GM21825 (cell line): Measurements from ENCODE around the gene TRABD2A.

Experiments used
- ATAC-seq: cut with Tn5 transposase; IDR thresholded peaks from one replicate; pipeline ENCODE4 v1.9.1; 2021; ENCODE audit warnings: mild to moderate bottlenecking, moderate library complexity; ENCODE audit not compliant: unreplicated experiment

Gene TRABD2A

DNA sequence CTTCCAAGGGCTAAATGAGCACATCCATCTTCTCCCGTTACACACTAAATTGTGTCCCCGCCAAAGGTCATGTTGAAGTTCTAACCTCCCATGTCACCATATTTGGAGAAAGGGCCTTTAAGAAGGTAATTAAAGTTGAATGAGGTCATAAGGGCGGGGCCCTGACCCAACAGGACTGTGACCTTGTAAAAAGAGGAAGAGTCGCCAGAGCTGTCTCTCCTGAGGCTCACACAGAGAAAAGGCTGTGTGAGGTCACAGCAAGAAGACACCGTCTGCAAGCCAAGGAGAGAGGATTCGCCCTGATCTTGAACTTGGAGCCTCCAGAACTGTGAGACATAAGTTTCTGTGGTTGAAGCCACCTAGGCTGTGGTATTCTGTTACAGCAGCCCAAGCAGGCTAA lies 24.1 kb downstream of the TRABD2A start:
- no peak for ATAC-seq

DNA sequence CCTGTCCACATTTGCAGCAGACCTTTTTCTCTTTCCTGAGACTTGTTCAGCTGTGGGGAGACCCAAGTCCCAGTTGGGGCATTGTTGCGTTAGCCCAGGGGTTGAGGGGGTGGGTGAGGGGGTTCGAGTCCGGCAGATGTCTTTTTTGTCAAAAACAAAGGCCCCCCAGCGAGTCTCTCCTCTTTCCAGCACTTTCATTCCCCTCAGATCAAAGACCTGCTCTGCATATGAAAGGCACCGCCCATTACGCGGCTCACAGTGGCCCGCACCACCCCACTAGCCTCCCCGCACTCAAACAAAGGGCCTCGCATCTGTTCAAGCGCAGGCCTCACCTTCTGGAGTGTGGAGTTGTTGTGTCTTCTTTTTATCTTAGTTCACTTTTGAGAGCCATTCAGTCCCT lies 25.2 kb downstream of the TRABD2A start:
- ATAC-seq = no peak

DNA sequence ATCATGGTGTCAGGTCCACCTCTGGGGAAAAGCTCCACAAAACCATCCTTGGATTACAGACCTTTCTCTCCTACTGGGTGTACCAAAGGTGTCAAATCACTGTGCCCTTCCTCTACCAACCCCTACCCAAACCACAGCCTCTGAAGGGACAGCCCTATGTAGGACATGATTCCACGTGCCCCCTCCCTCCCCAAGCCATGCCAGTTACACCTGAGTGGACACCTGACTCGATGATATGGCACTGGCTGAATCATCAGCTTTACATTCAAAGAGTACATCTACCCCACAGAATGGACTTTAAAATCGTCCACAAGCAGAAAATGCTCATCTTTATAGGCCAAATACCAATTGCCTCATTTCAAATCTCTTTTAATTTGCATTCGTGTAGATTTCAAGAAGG lies 26.0 kb downstream of the TRABD2A start:
- no peak for ATAC-seq

DNA sequence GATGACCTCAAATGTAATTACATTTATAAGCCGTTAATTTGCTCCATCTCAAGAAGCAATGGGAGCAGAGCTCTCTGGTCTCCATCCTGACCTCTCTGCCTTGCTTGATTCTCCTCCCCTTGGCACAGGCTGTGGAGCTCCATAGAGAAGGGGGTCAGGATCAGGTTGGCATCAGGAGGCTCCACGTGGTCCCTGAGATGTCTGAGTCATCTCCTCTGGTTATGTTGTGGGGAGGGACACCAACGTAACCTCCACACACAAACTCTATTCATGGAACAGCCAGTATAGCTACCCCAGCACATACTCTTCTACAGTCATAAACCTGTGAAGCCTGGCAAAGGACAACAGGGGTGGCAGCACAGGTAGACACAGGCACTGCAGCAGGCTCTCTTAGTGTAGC lies 29.0 kb downstream of the TRABD2A start:
- no peak for ATAC-seq

DNA sequence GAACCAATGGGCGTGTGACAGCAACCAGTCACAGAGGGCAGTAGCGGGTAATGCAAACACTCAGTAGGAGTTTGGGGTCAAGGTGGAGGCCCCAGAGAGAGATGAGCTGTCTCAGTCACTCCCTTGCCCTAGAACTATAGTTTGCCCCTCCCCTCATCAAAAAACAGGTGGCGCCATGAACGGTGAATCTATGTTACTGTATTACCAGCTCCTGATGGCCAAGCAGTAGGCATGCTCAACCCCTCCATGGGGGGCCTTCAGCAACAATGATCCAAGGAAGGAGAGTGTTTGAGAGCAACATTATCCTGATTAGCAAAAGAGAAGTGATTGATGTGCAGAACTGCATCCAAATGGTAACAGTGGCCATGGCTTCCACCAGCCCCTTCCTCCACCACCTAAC lies 30.4 kb downstream of the TRABD2A start:
- no peak for ATAC-seq

GRCh38 chr2:84849271-84849952 lies 31.5 kb downstream of the TRABD2A start:
- ATAC-seq = no peak

DNA sequence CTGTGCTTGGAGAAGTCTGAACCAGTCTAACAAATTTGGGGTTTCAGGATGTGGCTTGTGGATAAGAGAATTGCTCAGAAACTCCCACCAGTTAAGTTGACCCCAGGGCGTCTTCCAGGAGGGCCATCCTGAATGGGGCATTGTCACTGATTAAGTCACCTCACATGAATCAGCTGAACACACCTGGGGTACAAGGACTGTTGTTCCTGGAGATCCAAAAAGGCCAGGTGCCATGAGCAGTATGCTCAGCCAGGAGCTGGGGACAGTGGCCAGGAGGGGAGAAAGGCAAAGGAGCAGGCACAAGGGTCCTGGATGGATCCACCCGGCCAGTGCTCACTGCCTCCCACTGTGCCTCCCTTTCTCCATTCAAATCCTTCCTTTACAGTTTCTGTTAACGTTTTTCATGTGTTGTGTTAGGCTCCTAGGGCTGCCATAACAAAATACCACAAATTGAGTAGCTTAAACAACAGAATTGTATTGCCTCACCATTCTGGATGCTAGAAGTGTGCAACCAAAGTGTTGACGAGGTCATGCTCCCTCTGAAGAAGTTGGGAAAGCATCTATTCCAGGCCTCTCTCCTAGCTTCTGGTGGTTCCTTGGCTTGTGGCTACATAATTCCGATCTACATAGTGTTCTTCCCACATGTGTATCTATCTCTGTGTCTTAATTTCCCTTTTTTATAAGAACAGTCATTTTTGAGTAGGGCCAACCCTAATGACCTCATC lies 33.4 kb downstream of the TRABD2A start:
- no peak for ATAC-seq

DNA sequence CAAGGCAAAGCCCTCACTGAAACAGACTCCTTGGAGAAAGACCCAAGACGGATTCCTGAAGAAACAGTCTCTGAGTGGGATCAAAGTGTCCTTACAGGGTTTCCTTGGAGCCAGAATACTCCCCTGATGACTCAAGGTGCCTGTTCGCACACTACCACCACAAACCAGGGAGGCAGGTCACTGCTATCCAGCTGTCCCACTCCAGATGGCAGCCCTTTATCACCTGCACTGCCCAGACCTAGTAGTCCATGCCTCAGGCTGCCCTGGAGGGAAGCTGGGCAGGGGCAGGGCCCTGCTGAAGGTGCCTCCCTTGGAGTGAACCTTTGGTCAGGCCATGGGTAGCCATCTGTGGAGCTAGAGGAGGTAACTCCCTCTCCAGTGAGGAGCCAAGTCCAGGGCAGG lies 34.1 kb downstream of the TRABD2A start:
- ATAC-seq = no peak

- no peak for ATAC-seq
These were observed 34.7 kb downstream of the TRABD2A start for GRCh38 chr2:84846041-84846663.

DNA sequence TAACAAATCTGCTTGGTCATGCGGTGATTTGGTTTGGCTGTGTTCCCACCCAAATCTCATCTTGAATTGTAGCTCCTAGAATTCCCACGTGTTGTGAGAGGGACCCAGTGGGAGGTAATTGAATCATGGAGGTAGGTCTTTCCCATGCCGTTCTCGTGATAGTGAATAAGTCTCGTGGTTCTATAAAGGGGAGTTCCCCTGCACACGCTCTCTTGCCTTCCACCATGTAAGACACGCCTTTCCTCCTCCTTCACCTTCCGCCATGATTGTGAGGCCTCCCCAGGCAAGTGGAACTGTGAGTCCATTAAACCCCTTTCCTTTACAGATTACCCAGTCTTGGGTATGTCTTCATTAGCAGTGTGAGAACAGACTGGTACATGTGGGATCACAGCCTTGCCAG lies 36.7 kb downstream of the TRABD2A start:
- ATAC-seq = no peak

DNA sequence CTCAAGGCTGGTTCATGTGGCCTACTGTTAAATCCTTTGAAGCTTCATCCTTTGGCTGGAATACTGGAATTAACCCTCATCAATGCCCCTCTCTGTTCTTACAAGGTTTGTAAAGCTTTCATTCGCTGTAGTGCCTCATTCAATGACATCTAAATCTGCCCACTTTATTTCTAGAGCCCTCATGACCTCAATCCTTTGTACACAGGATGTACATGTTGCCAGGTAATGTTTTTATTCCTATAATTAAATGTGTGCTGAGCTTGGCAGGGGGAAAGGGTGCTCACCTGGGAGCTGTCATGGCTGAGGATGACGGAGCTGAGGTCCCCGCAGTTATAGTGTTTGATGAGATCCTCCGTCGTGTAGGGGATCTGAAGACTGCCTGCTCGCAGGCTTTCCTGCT lies 39.3 kb downstream of the TRABD2A start:
- no peak for ATAC-seq

GRCh38 chr2:84840306-84840705 lies 40.6 kb downstream of the TRABD2A start:
- ATAC-seq = no peak

- no peak for ATAC-seq
These were observed 41.0 kb downstream of the TRABD2A start for GRCh38 chr2:84839851-84840250.

GRCh38 chr2:84838434-84839145 lies 42.3 kb downstream of the TRABD2A start:
- no peak for ATAC-seq

DNA sequence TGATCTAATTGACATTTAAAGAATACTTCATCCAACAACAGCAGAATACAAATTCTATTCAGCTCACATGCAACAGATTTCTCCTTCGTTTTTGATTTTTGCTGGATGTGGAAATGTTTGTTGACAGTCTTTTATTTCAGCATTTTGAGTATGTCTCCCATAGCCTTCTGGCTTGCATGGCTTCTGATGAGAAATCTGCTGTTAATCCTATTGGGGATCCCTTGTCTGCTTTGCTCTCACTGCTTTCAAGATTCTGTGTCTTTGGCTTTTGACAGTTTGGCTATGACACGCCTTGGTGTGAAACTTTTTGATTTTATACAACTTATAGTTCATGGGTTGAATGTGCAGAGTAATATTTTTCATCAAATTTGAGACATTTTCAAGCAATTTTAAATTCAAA lies 44.7 kb downstream of the TRABD2A start:
- ATAC-seq = no peak

- no peak for ATAC-seq
These were observed 47.3 kb downstream of the TRABD2A start for GRCh38 chr2:84833481-84834150.

GRCh38 chr2:84832772-84833461 lies 48.0 kb downstream of the TRABD2A start:
- peak; percentile 81 for ATAC-seq

GRCh38 chr2:84830758-84831500 lies 50.0 kb downstream of the TRABD2A start:
- ATAC-seq = no peak

- no peak for ATAC-seq
These were observed 50.8 kb downstream of the TRABD2A start for GRCh38 chr2:84830095-84830494.

GRCh38 chr2:84829693-84830092 lies 51.2 kb downstream of the TRABD2A start:
- no peak for ATAC-seq
